ENCODE measurements around the gene NAT16. TPM values are rescaled to one million over a fixed set of nuclear protein-coding genes. Genes with fewer than 3 reads are reported as not detected.
A peak's percentile ranks its signal among the peaks of the same experiment; 100 is the strongest.

Gene NAT16
- total and polyA plus RNA-seq, 2 of the 8 experiments (the other 6 are each of a cell fraction or from before 2014, with no cell fraction given), result 0.26 to 0.84 TPM

GRCh38 chr7:101159696-101160674 is 20.1 kb downstream of the NAT16 start:
- Histone ChIP-seq H3K18ac (ENCODE audit: extremely low read depth, low read length) (peak overlapping the region; percentile 51; the same call in 1 of the 2 replicates), H3K23me2 (ENCODE audit: low read depth, low read length) (peaks cover 18% of the 10 kb centered on the region; the same call in 1 of the 2 replicates), H4K5ac (ENCODE audit: insufficient read length, low read depth, low read length) (no peak overlapping the region), H3K27ac (ENCODE audit: low read depth, low read length) (no peak overlapping the region), H2BK5ac (ENCODE audit: low read depth, low read length) (peak overlapping the region; percentile 93; the same call in 1 of the 2 replicates), H2AFZ (ENCODE audit: low read length) (no peak overlapping the region), H3K4me2 (ENCODE audit: insufficient read depth in 1 of 2, low read depth in 2 of 2, low read length in 2 of 2) (peak overlapping the region in 1 of 2 experiments; percentile 44; a peak in 1 of 4 replicates), H2BK12ac (ENCODE audit: low read depth, low read length) (peak overlapping the region; percentile 99; the same call in 1 of the 2 replicates), H3K79me1 (ENCODE audit: low read depth, low read length) (no peaks in the 10 kb centered on the region), H3K36me3 (ENCODE audit: control insufficient read depth in 2 of 4, insufficient read depth in 4 of 4, low read length in 3 of 4) (peaks cover 0 to 3% (median 1%) of the 10 kb centered on the region in 4 experiments; a peak in 3 of 8 replicates), H3K4me3 (ENCODE audit: extremely low read depth in 1 of 4, insufficient read depth in 2 of 4, low read depth in 3 of 4, low read length in 4 of 4) (no peak overlapping the region), H2BK120ac (replicated peaks; ENCODE audit: low read depth, low read length) (no peak overlapping the region), H3K56ac (replicated peaks; ENCODE audit: insufficient read length, low read depth, low read length) (no peak overlapping the region), H3K79me2 (ENCODE audit: control insufficient read depth in 1 of 2, insufficient read depth in 2 of 2, low read length in 2 of 2) (0 out of 4 replicates have a peak, but pooled peaks cover 0 to 4% of the 10 kb centered on the region in 2 experiments), H3K9me3 (ENCODE audit: insufficient read depth in 2 of 2, low read depth in 1 of 2, low read length in 1 of 2) (no peaks in the 10 kb centered on the region), H2BK15ac (ENCODE audit: low read length) (peak overlapping the region; percentile 100), H4K8ac (ENCODE audit: extremely low read depth, insufficient read depth, low read length) (no peak overlapping the region), H3K9ac (replicated peaks in 1 of 4; ENCODE audit: extremely low read depth in 1 of 4, low read depth in 3 of 4, low read length in 3 of 4) (no peak overlapping the region), H4K91ac (replicated peaks; ENCODE audit: insufficient read length, low read length) (peak overlapping the region; percentile 70), H3K4me1 (replicated peaks in 1 of 4; ENCODE audit: control insufficient read depth in 3 of 4, insufficient read depth in 4 of 4, low read length in 3 of 4) (peaks cover 18 to 52% (median 36%) of the 10 kb centered on the region in 4 experiments), H2AK5ac (ENCODE audit: low read depth, low read length) (no peak overlapping the region; the same call in 1 of the 2 replicates), H3K23ac (ENCODE audit: insufficient read length) (no peak overlapping the region), H3K14ac (ENCODE audit: insufficient read length) (no peak overlapping the region), H4K20me1 (replicated peaks in 1 of 2; ENCODE audit: control insufficient read depth in 1 of 2, insufficient read depth in 2 of 2, low read length in 2 of 2) (peaks cover 4 to 5% of the 10 kb centered on the region in 2 experiments), H3K27me3 (replicated peaks in 1 of 4; ENCODE audit: control insufficient read depth in 3 of 4, extremely low read depth in 1 of 4, insufficient read depth in 3 of 4, low read length in 3 of 4) (peaks cover 3 to 22% (median 13%) of the 10 kb centered on the region in 4 experiments), H3K4ac (replicated peaks; ENCODE audit: insufficient read length, low read depth, low read length) (no peak overlapping the region), H2BK20ac (ENCODE audit: low read length) (peak overlapping the region; percentile 80)
- FAIRE-seq, result no peak
- no peak for DNase-seq (ENCODE audit: low read depth in 1 of 2, low spot score in 2 of 2)
- ChIA-PET CTCF (ENCODE audit: partially characterized antibody) (interaction anchor here (0.7 to 7.6 kb wide), 11 partner anchors 10 to 842 kb away, joined by 3 to 115 read pairs (median 3); partner anchors contain the start of gene ACHE), POLR2A (ENCODE audit: partially characterized antibody) (interaction anchor here (0.6 to 4.0 kb wide), 3 partner anchors 8 to 581 kb away, joined by 3 to 20 read pairs (median 10); no protein-coding TSS in a partner anchor)
- TF ChIP-seq SIX5 (IDR thresholded peaks at IDR 0.05; ENCODE audit: low read depth, low read length), result no peak
- peak; percentile 8 for TF ChIP-seq EZH2 (IDR thresholded peaks at IDR 0.05; ENCODE audit: low read depth, low read length, severe bottlenecking)
- 64% methylated on average over 25 of the region's 31 CpGs; no CpG with 5 or more reads in 1 of the 2 experiments for WGBS, 2 experiments (ENCODE audit: extremely low coverage in 1 of 2, insufficient coverage in 1 of 2, insufficient read length in 1 of 2, insufficient replicate concordance in 2 of 2, low coverage in 1 of 2, low lambda C conversion rate in 2 of 2, missing lambda C conversion rate in 1 of 2)

All from H1 (cell line).